T-helper 1 cell treated with Interleukin-12 subunit alpha and Interleukin-12 subunit beta and Interleukin-4 antibody, amounts not matched to agents 30 ng/mL and 1 ng/mL, for 36 hours (primary cell): Measurements from ENCODE around the gene MAPT. TPM values are rescaled to one million over a fixed set of nuclear protein-coding genes. Genes with fewer than 3 reads are reported as not detected.
"Not testable (repeated sequence)": the region's sequence is repeated elsewhere in the genome, so short reads cannot be mapped to it uniquely, and the experiment has no call there.

ENCODE experiments used
- intact Hi-C: fragments of 100-400 bp; cut with micrococcal nuclease; formaldehyde crosslinking; loops from one replicate; pipeline ENCODE4 v1.15.1; 2024
- total RNA-seq: library from RNA; stranded (reverse); gene quantifications from 2 replicates; pipeline ENCODE4 v1.2.3, GENCODE V29; 2022

MAPT gene
- total RNA-seq, 1 donor from 2014 or later = 0.25 TPM

DNA sequence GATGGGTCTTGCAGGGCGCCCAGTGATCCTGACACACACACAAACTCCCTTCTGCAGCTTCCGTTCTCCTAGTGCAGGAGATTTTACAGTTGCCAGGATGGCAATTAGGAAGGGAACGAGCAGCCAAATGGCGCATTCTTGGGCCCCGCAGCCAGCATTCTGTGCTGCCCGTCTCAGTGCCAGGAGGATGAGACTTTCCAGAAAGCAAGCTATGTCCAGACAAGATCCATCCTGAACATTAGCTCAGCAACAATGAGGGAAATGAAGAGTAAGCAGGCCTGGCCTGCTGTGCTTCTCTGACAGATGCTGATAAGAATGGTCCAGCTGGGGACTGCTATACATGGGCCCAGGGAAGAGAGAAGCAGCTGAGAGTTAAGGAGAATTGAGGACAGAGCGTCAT is 33.2 kb upstream of the MAPT start:
- intact Hi-C loops = no loop called here

- intact Hi-C loops = not testable (repeated sequence)
Measured at GRCh38 chr17:45862127-45862526, 32.2 kb upstream of the MAPT start.

DNA sequence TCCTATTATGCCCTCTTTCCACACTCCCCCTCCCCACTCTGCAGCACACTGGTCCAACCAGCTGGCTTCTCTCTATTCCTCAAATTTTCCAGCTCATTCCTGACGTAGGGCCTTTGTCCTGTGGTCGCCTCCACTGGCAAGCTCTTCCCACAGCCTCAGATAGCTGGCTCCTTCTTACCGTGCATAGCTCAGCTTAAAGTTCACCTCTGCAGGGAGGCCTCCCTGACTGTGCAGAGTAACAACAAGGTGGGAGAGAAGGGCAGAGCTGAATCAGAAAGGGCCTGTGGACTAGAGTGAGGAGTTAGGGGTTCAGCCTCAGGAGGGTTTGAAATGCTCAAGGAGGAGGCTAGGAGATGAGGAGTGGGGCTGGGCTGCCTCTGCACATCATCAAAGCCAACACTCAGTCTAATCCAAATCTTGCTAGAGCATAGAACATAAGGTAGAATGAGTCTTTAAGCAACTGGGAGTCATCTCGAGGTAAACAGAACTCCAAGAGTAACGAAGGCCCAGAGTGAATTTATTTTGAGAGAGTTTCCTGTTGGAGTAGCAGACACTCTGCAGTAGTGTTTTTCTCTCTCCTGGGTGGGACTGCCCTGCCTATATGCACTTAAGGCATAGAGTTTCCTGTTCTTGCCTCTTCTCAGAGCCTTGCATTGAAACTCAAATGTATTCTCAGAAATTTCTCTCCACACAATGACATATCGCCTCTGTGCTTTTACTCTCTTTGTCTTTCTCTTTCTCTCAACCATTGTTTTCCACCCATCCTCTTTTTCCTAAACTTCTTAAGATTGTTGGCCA is 30.3 kb upstream of the MAPT start:
- intact Hi-C loops = no loop called here

DNA sequence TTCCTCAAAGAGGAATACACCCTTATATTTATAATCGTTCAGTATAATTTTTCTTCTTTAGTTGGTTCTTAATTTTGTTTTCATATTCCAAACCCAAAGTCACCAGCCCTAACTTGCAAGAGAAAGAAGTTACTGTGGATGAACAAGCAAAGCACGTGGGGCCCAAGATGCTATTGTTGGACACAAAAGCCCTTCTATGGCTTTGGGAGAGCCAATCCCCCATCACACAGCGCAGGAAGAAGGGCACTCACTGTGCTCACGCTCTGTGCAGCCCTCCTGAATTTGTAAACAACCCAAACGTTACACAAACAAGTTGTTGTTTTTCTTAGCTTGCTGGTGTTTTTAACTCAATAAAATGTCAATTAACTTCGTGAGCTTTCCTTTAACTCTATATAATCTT is 27.2 kb upstream of the MAPT start:
- intact Hi-C loops = no loop called here

- intact Hi-C loops = no loop called here
Measured at GRCh38 chr17:45867702-45868101, 26.7 kb upstream of the MAPT start.

GRCh38 chr17:45868276-45868675 is 26.1 kb upstream of the MAPT start:
- intact Hi-C loops = no loop called here

- intact Hi-C loops = no loop called here
Measured at GRCh38 chr17:45869676-45870341, 24.5 kb upstream of the MAPT start.

- intact Hi-C loops = no loop called here
Measured at GRCh38 chr17:45870342-45870974, 23.9 kb upstream of the MAPT start.

GRCh38 chr17:45871718-45872117 is 22.6 kb upstream of the MAPT start:
- intact Hi-C loops = no loop called here

DNA sequence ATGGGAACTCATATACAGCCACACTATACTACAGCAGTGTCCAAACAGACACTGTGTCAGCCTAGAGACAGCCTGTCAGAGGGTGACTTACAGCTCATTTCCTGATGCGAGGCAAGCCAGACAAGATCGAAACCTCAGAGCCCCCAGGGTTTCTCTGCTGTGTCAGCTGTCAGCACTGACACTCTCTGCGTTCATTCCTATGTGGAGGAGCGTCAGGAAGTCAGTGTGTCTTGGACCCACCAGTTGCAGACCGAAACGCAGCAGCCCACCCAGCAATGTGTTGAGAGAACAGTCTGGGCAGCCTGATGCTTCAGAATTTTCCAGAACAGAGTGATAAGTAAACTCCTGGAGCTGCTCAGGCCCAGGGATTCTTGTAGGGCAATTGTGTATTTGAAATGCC is 20.6 kb upstream of the MAPT start:
- intact Hi-C loops = no loop called here

GRCh38 chr17:45874151-45874550 is 20.2 kb upstream of the MAPT start:
- intact Hi-C loops = no loop called here

- intact Hi-C loops = no loop called here
Measured at GRCh38 chr17:45876539-45876938, 17.8 kb upstream of the MAPT start.

GRCh38 chr17:45877467-45877866 is 16.9 kb upstream of the MAPT start:
- intact Hi-C loops = no loop called here

GRCh38 chr17:45883063-45883462 is 11.3 kb upstream of the MAPT start:
- intact Hi-C loops = no loop called here

GRCh38 chr17:45886852-45887251 is 7.5 kb upstream of the MAPT start:
- intact Hi-C loops = no loop called here

- intact Hi-C loops = no loop called here
Measured at GRCh38 chr17:45888392-45888791, 6.0 kb upstream of the MAPT start.

- intact Hi-C loops = no loop called here
Measured at GRCh38 chr17:45889579-45889978, 4.8 kb upstream of the MAPT start.

GRCh38 chr17:45893725-45894021 is 681 bp upstream of the MAPT start:
- intact Hi-C loops = loop anchor here (2.0 to 10.0 kb wide), 2 partner anchors 109 to 373 kb away; partner anchors contain the start of gene CRHR1

DNA sequence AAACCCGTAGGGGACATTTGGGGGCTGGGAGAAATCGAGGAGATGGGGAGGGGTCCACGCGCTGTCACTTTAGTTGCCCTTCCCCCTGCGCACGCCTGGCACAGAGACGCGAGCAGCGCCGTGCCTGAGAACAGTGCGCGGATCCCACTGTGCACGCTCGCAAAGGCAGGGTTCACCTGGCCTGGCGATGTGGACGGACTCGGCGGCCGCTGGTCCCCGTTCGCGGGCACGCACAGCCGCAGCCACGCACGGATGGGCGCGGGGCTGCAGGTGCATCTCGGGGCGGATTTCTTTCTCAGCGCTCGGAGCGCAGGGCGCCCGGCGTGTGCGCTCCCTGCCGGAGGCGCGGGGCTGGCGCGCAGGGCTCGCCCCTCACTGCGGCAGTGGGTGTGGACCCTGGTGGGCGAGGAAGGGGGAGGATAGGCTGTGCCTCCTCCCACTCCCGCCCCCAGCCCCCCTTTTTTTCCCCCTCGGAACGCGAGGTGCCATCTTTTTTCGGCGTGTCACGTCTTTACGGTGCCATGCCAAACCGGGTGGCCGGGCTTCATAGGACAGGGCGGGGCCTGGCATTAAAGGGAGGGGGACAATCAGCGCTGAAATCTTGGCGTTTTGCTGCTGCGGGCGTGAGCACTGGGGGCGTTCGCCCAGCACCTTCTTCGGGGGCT is 1.1 kb downstream of the MAPT start:
- intact Hi-C loops = loop anchor here (2.0 to 10.0 kb wide), 2 partner anchors 111 to 371 kb away; partner anchors contain the start of gene CRHR1

- intact Hi-C loops = loop anchor here (2.0 to 10.0 kb wide), 2 partner anchors 111 to 371 kb away; partner anchors contain the start of gene CRHR1
Measured at GRCh38 chr17:45895969-45896785, 1.8 kb downstream of the MAPT start.
